ENCODE results near the gene SPECC1. TPM values are rescaled to one million over a fixed set of nuclear protein-coding genes. Genes with fewer than 3 reads are reported as not detected.

The SPECC1 gene
- total and polyA plus RNA-seq, 10 of the 15 experiments (the other 5 are each of a cell fraction or from before 2014, with no cell fraction given) = 6.4 to 40.6 (median 23.9) TPM

DNA sequence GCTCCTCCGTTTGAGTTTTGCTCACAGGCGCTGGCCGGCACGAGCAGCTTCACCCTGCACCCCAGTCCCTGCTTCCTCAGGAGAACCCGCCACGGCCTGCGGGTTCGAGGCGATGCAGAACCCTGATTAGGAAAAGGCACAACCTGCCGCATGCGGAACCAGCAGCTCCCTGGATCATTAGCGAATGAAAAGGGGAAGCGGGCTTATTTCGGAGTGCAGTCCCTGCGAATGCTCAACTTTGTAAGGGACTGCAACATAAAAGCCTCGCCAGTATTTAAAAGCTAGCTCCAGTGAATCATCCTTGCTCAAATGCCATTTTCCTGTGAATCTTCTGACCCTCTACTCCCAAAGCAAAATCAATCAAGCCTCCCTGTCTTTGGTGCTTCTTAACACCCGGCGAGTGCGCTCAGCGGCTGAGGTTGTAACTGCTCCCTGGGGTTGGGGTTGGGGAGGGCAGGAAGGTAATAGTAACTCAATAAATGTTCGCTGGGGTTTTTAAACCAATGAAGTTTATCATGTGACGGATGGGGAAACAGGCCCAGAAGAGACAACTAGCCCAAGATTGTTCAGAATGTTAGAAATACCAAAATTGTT lies 30.9 kb upstream of the SPECC1 start (continued):
- TF ChIP-seq, protein P1, sequence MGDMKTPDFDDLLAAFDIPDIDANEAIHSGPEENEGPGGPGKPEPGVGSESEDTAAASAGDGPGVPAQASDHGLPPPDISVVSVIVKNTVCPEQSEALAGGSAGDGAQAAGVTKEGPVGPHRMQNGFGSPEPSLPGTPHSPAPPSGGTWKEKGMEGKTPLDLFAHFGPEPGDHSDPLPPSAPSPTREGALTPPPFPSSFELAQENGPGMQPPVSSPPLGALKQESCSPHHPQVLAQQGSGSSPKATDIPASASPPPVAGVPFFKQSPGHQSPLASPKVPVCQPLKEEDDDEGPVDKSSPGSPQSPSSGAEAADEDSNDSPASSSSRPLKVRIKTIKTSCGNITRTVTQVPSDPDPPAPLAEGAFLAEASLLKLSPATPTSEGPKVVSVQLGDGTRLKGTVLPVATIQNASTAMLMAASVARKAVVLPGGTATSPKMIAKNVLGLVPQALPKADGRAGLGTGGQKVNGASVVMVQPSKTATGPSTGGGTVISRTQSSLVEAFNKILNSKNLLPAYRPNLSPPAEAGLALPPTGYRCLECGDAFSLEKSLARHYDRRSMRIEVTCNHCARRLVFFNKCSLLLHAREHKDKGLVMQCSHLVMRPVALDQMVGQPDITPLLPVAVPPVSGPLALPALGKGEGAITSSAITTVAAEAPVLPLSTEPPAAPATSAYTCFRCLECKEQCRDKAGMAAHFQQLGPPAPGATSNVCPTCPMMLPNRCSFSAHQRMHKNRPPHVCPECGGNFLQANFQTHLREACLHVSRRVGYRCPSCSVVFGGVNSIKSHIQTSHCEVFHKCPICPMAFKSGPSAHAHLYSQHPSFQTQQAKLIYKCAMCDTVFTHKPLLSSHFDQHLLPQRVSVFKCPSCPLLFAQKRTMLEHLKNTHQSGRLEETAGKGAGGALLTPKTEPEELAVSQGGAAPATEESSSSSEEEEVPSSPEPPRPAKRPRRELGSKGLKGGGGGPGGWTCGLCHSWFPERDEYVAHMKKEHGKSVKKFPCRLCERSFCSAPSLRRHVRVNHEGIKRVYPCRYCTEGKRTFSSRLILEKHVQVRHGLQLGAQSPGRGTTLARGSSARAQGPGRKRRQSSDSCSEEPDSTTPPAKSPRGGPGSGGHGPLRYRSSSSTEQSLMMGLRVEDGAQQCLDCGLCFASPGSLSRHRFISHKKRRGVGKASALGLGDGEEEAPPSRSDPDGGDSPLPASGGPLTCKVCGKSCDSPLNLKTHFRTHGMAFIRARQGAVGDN (IDR thresholded peaks at IDR 0.05) = no peak
- TF ChIP-seq IKZF2 (IDR thresholded peaks at IDR 0.05) = peak; percentile 14 to 33; a peak in 1 of 4 replicates
- 0 out of 2 replicates have a peak, but pooled peaks have one; percentile 8 for TF ChIP-seq LARP7 (IDR thresholded peaks at IDR 0.05)
- TF ChIP-seq CHD1 (IDR thresholded peaks at IDR 0.05; ENCODE audit: low read depth, low read length) = no peak
- TF ChIP-seq RCOR1 (conservative IDR thresholded peaks at IDR 0.05; ENCODE audit: low read depth, low read length) = no peak
- TF ChIP-seq TBL1XR1 (IDR thresholded peaks at IDR 0.05; ENCODE audit: low read depth, low read length) = no peak
- no peak for TF ChIP-seq RELA (IDR thresholded peaks at IDR 0.05; ENCODE audit: borderline replicate concordance, partially characterized antibody)
- TF ChIP-seq ZNF24 (IDR thresholded peaks at IDR 0.05) = no peak
- no peak for TF ChIP-seq SMAD5 (IDR thresholded peaks at IDR 0.05; ENCODE audit: low read depth)
- no peak for TF ChIP-seq ZNF207 (IDR thresholded peaks at IDR 0.05; ENCODE audit: borderline replicate concordance)
- TF ChIP-seq, protein P2, sequence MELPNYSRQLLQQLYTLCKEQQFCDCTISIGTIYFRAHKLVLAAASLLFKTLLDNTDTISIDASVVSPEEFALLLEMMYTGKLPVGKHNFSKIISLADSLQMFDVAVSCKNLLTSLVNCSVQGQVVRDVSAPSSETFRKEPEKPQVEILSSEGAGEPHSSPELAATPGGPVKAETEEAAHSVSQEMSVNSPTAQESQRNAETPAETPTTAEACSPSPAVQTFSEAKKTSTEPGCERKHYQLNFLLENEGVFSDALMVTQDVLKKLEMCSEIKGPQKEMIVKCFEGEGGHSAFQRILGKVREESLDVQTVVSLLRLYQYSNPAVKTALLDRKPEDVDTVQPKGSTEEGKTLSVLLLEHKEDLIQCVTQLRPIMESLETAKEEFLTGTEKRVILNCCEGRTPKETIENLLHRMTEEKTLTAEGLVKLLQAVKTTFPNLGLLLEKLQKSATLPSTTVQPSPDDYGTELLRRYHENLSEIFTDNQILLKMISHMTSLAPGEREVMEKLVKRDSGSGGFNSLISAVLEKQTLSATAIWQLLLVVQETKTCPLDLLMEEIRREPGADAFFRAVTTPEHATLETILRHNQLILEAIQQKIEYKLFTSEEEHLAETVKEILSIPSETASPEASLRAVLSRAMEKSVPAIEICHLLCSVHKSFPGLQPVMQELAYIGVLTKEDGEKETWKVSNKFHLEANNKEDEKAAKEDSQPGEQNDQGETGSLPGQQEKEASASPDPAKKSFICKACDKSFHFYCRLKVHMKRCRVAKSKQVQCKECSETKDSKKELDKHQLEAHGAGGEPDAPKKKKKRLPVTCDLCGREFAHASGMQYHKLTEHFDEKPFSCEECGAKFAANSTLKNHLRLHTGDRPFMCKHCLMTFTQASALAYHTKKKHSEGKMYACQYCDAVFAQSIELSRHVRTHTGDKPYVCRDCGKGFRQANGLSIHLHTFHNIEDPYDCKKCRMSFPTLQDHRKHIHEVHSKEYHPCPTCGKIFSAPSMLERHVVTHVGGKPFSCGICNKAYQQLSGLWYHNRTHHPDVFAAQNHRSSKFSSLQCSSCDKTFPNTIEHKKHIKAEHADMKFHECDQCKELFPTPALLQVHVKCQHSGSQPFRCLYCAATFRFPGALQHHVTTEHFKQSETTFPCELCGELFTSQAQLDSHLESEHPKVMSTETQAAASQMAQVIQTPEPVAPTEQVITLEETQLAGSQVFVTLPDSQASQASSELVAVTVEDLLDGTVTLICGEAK (IDR thresholded peaks at IDR 0.05; ENCODE audit: borderline replicate concordance) = no peak; the same call in none of the 2 replicates
- no peak for TF ChIP-seq ASH2L (IDR thresholded peaks at IDR 0.05; ENCODE audit: borderline replicate concordance, low read depth)
- no peak for TF ChIP-seq BMI1 (IDR thresholded peaks at IDR 0.05; ENCODE audit: borderline replicate concordance)
- 0 out of 2 replicates have a peak, but pooled peaks have one; percentile 25 for TF ChIP-seq SMARCA5 (IDR thresholded peaks at IDR 0.05)
- no peak for TF ChIP-seq MYB (IDR thresholded peaks at IDR 0.05; ENCODE audit: borderline replicate concordance, low read depth, low read length)
- no peak for TF ChIP-seq ATF7 (IDR thresholded peaks at IDR 0.05; ENCODE audit: low read depth)
- TF ChIP-seq IKZF1 (conservative IDR thresholded peaks at IDR 0.05) = 0 out of 2 replicates have a peak, but pooled peaks have one; percentile 4
- TF ChIP-seq, protein P3, sequence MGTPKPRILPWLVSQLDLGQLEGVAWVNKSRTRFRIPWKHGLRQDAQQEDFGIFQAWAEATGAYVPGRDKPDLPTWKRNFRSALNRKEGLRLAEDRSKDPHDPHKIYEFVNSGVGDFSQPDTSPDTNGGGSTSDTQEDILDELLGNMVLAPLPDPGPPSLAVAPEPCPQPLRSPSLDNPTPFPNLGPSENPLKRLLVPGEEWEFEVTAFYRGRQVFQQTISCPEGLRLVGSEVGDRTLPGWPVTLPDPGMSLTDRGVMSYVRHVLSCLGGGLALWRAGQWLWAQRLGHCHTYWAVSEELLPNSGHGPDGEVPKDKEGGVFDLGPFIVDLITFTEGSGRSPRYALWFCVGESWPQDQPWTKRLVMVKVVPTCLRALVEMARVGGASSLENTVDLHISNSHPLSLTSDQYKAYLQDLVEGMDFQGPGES (IDR thresholded peaks at IDR 0.05) = no peak
- no peak for TF ChIP-seq POLR2AphosphoS2 (IDR thresholded peaks at IDR 0.05; ENCODE audit: low read depth, low read length)
- TF ChIP-seq, protein P4, sequence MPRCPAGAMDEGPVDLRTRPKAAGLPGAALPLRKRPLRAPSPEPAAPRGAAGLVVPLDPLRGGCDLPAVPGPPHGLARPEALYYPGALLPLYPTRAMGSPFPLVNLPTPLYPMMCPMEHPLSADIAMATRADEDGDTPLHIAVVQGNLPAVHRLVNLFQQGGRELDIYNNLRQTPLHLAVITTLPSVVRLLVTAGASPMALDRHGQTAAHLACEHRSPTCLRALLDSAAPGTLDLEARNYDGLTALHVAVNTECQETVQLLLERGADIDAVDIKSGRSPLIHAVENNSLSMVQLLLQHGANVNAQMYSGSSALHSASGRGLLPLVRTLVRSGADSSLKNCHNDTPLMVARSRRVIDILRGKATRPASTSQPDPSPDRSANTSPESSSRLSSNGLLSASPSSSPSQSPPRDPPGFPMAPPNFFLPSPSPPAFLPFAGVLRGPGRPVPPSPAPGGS (IDR thresholded peaks at IDR 0.05; ENCODE audit: borderline replicate concordance, insufficient read depth, low read depth, low read length, poor library complexity, severe bottlenecking) = no peak
